ENCODE data around the gene HES5. TPM values are rescaled to one million over a fixed set of nuclear protein-coding genes. Genes with fewer than 3 reads are reported as not detected.
"Not testable (repeated sequence)": the region's sequence is repeated elsewhere in the genome, so short reads cannot be mapped to it uniquely, and the experiment has no call there.

HES5 gene
- total RNA-seq, 4 donors from 2014 or later = 0.34 to 2.8 (median 1.8) TPM; not detected in 1

DNA sequence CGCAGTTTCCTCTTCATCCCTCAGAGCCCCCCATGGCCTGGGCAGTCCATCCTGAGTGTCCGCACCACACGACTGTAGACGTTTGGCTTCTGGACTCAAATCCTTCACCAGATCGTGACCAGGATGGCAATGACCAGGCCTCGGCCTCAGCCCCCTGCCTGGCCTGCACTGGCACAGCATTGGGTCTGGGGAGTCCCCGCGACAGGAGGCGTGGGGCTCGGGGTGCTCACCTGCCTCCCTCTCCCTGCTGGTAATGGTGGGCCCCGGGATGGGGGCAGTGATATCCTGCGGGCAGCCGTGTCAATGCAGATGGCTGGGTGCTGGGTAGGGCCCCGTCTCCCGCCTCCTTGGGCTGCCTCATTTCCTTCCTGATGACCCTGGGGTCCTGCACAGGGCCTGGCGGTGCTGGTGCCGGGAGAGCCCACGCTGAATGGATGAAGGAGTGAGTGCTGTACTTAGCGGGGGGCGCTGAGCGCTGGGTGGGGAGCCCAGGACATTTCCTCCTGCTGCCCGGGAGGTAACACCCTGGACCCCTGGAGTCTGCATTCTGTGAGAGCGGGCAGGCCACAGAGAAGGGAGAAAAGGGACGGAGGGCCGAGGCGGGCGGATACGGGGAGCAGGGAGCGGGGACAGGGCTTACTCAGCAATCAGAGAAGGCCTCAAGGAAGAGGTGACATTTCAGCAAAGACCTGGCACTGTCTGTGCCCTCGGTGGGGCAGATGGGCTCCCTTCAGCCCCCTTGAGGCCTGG lies 24.0 kb upstream of the HES5 start:
- no peaks in the 10 kb centered on the region for H3K27me3 ChIP-seq
- H3K36me3 ChIP-seq = no peaks in the 10 kb centered on the region
- TF ChIP-seq, protein P1, sequence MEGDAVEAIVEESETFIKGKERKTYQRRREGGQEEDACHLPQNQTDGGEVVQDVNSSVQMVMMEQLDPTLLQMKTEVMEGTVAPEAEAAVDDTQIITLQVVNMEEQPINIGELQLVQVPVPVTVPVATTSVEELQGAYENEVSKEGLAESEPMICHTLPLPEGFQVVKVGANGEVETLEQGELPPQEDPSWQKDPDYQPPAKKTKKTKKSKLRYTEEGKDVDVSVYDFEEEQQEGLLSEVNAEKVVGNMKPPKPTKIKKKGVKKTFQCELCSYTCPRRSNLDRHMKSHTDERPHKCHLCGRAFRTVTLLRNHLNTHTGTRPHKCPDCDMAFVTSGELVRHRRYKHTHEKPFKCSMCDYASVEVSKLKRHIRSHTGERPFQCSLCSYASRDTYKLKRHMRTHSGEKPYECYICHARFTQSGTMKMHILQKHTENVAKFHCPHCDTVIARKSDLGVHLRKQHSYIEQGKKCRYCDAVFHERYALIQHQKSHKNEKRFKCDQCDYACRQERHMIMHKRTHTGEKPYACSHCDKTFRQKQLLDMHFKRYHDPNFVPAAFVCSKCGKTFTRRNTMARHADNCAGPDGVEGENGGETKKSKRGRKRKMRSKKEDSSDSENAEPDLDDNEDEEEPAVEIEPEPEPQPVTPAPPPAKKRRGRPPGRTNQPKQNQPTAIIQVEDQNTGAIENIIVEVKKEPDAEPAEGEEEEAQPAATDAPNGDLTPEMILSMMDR (IDR thresholded peaks at IDR 0.05) = no peak
- no peak for TF ChIP-seq POLR2A (IDR thresholded peaks at IDR 0.05)
- H3K4me3 ChIP-seq = no peak overlapping the region
- H3K4me1 ChIP-seq = peaks cover 0 to 11% of the 10 kb centered on the region in 2 donors
- H3K9me3 ChIP-seq = no peaks in the 10 kb centered on the region
- intact Hi-C loops (cut with DNase I; ENCODE audit: low total_unique reads) = no loop called here
- no peak for DNase-seq
- peak overlapping the region in 1 of 2 donors; percentile 90 for H3K27ac ChIP-seq

DNA sequence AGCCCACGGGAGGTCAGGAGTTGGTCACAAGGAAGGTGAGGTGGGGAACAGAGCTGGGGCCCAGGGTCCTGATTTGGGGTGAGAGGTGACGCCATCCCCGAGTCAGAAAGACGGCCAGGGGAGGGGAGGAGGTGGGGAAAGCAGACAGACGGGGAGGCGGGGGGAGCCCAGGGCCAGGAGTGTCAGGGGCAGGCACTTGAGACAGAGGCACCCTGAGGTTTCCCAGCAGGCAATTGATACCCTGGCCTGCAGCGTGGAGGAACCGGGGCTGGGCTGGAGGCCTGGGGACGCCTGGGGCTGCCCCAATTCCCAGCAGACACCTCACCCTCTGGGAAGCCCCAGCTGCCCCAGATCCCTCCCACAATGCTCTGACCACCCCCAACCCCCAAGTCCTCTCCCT lies 23.0 kb upstream of the HES5 start:
- intact Hi-C loops (cut with DNase I; ENCODE audit: low total_unique reads); H3K9me3 ChIP-seq; H3K27ac ChIP-seq; H3K36me3 ChIP-seq; H3K4me3 ChIP-seq; DNase-seq; H3K27me3 ChIP-seq: not testable (repeated sequence)
- H3K4me1 ChIP-seq = peaks cover 0 to 17% of the 10 kb centered on the region in 2 donors

DNA sequence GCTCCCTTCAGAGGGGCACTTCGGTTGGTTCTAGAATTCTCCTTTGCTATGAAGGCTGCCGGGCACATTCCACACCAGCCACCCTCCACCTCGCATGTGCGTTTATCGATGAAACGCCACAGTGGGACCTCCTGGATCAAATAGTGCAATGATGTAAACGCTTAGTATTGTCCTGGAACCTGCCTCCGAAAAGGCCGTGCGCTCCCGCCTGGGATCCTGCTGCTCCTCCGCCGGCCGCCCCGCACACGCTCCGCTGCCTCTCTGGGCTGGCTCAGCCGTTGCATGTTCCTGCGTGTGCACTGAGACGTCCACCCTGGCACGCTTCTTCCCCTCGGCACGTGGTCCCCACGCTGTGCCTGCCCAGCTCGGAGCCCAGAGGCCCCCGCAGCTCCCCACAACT lies 22.1 kb upstream of the HES5 start:
- DNase-seq = no peak
- Histone ChIP-seq H3K9me3 (no peaks in the 10 kb centered on the region), H3K27ac (no peak overlapping the region), H3K36me3 (no peaks in the 10 kb centered on the region), H3K4me1 (peaks cover 0 to 25% of the 10 kb centered on the region in 2 donors), H3K4me3 (no peak overlapping the region), H3K27me3 (no peaks in the 10 kb centered on the region)
- intact Hi-C loops (cut with DNase I; ENCODE audit: low total_unique reads) = no loop called here
- TF ChIP-seq, protein P1 (IDR thresholded peaks at IDR 0.05) = no peak
- TF ChIP-seq POLR2A (IDR thresholded peaks at IDR 0.05) = no peak

DNA sequence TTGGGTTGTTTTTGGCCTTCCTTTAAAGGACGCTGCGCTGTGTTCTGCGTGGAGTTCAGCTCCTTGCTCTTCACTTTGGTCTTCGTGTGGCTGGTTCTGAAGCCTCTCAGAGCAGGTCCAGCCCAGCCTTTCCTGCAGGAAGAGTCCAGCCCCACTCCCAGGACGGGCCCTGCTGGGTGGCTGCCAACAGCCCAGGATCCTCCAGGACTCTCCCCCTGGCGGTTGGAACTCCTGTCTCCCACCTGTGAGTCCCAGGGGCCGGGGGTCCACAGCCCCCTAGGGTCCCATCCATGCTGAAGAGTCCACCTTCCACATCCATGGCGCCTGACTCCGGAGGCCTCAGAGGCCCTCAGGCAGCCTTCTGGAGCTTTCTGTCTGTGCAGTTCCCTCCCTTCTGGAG lies 21.5 kb upstream of the HES5 start:
- H3K27ac ChIP-seq; DNase-seq; H3K36me3 ChIP-seq; H3K4me3 ChIP-seq; H3K9me3 ChIP-seq; intact Hi-C loops (cut with DNase I; ENCODE audit: low total_unique reads); H3K27me3 ChIP-seq: not testable (repeated sequence)
- H3K4me1 ChIP-seq = peaks cover 0 to 31% of the 10 kb centered on the region in 2 donors

DNA sequence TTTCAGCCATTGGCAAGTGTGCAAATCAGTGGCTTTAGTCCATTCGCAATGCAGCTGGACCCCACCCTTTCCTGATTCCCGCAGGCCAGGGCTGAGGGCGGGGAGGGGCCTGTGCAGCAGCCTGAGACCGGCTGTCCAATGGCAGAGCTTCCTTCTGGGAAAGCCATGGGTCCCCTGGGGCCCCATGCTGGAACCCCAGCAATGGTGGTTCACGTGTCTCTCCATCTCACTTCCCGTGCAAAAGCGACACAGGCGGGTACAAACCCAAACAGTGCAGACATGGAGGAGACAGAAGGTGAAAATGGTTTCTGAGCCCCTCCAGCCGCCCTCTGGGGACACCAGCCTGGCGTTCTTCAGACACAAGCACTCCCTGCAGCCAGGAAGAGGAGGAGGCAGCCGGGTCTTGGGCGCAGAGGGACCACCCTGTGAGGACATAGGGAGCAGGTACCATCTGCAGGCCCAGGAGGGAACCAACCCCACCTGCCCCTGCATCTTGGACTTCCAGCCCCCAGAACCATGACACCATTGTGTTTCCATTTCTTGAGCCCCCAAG lies 20.3 kb upstream of the HES5 start:
- DNase-seq; H3K4me3 ChIP-seq; H3K27me3 ChIP-seq; intact Hi-C loops (cut with DNase I; ENCODE audit: low total_unique reads); H3K9me3 ChIP-seq; H3K36me3 ChIP-seq: not testable (repeated sequence)
- peaks cover 0 to 30% of the 10 kb centered on the region in 2 donors for H3K4me1 ChIP-seq
- H3K27ac ChIP-seq = peak overlapping the region in 1 of 2 donors; percentile 95

DNA sequence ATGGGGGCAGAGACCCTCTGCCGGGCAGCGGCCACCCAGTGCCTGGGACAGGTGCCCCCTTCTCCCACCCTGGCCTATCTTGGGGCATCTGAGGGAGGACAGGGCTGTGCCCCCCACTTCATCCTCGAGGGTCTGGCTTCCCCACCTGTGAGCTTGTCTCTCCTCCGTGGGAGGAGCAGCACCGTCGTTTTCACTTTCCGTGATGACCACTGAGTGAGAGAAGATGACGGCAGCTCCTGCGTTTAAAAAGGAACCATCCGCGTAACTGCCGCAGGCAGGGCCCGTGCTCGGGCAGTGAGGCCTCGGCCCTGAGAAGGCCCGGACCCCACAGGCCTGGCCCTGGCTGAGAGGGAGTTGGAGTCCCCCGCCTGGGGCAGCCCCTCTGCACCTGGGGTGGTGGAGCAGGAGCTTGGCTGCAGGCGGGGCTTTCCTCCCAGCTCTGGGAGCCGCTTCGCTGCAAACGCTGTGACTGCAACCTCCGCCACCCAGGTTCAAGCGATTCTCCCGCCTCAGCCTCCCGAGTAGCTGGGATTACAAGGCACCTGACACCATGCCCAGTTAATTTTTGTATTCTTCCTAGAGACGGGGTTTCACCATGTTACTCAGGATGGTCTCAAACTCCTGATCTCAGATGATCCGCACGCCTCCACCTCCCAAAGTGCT lies 19.4 kb upstream of the HES5 start:
- peaks cover 0 to 24% of the 10 kb centered on the region in 2 donors for H3K4me1 ChIP-seq
- H3K27ac ChIP-seq = peak overlapping the region; percentile 85 to 95
- intact Hi-C loops (cut with DNase I; ENCODE audit: low total_unique reads) = loop anchor here (5.0 kb wide), 1 partner anchor 137 kb away; the partner anchor contains the start of gene PEX10
- H3K4me3 ChIP-seq, H3K9me3 ChIP-seq, H3K27me3 ChIP-seq, H3K36me3 ChIP-seq, DNase-seq: not testable (repeated sequence)

DNA sequence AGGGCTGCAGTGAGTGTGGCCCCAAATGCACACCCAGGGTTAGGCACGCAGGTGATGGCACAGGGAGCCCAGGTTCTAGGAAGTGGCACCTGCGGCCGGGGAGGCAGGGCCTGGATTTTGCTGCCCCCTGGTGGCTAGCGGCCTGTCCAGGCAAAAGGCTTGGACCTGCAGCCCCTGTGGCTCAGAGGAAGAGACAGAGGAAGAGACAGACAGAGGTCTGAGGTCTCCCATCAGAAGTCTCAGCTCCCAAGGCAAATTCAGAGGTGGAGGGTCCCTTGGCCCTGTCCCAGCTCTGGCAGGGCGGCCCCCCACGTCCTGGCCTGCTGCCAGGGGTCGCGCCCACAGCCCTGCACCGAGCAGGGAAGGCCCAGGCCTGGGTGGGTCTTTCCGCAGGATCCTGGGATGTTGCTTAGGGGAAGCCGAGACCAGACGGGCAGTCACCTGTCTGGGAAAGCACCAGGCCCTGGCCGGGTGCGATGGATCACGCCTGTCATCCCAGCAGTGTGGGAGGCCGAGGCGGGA lies 18.1 kb upstream of the HES5 start:
- Histone ChIP-seq H3K4me1 (peaks cover 0 to 24% of the 10 kb centered on the region in 2 donors), H3K9me3 (no peaks in the 10 kb centered on the region), H3K36me3 (no peaks in the 10 kb centered on the region), H3K4me3 (peak overlapping the region in 1 of 2 donors; percentile 13), H3K27me3 (no peaks in the 10 kb centered on the region), H3K27ac (peak overlapping the region; percentile 85 to 95)
- intact Hi-C loops (cut with DNase I; ENCODE audit: low total_unique reads) = loop anchor here (5.0 kb wide), 1 partner anchor 136 kb away; the partner anchor contains the start of gene PEX10
- TF ChIP-seq, protein P1 (IDR thresholded peaks at IDR 0.05) = peak; percentile 90 to 96 (median 92)
- TF ChIP-seq POLR2A (IDR thresholded peaks at IDR 0.05) = no peak
- DNase-seq = peak; percentile 74 to 79

All from uterus (tissue), 4 donors.